Activated CD8-positive, alpha-beta memory T cell treated with anti-CD3 and anti-CD28 coated beads, Interleukin-2, amount 50 U/mL, for 1 hour (primary cell): Measurements from ENCODE around the gene RNF125.
"Not testable (repeated sequence)": the region's sequence is repeated elsewhere in the genome, so short reads cannot be mapped to it uniquely, and the experiment has no call there.

Experiments used
- DNase-seq: peaks from one replicate; pipeline ENCODE4 v3.0.0-alpha.2; 2020; ENCODE audit errors: extremely low read depth

The RNF125 gene

DNA sequence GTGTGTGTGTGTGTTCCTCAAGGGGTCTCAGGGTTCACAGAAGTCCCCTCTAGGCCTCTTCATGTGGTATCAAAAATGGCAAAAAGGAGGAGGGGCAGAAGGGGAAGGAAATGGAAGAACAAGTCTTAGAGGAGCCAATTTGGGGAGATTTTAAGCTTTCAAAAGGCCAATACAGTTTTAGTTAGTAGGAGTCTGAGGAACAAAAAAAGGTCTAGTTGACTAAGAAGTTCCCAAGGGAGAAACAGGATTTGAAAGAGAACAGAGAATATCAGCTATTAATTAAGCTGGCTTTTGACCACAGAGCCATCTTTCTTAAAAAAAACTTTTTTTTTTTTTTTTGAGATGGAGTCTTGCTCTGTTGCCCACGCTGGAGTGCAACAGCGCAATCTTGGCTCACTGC is 7.1 kb downstream of the RNF125 start:
- no peak for DNase-seq

DNA sequence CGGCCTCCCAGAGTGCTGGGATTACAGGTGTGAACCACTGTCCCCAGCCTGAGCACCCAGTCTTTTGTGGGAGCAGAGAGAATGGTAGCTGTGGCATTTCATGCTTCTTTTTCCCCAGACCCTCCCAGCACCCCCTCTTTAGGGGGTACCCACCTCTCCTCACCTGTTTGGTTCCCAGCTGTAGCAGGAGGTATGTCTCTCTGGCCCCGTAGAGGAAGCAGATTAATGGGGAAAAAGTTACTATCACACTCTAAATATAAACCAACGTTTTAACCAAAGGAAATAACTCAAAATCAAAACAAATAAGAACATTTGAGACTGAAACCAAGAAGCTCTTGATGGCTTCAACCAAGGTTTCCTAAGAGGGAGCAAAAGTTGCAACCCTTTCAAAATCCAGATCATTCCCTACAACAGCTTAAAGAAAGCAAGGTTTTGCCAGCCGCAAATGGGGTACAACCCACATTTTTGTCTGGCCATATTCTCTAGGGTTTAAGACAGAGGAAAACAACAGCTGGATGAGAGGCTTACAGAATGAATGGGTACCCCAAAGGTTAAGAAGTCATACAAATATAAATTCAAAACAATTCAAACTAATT is 8.0 kb downstream of the RNF125 start:
- no peak for DNase-seq

DNA sequence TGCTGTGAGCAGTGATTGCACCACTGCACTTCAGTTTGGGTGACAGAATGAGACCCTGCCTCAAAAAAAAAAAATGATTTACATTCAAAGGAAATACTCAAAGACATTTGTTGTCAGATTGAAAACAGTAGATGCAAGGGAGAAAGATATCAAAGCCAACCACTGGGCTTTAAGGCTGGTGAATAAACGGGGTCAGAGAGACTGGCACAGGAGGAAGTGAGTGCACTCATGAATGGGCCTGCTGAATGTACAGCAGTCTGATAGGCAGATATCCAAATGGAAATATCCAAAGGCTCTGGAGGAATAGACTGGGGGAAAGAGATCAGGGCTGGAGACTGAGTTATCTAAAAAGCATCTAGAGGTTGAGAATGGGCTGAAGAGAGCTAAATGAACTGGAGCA is 10.9 kb downstream of the RNF125 start:
- no peak for DNase-seq

DNA sequence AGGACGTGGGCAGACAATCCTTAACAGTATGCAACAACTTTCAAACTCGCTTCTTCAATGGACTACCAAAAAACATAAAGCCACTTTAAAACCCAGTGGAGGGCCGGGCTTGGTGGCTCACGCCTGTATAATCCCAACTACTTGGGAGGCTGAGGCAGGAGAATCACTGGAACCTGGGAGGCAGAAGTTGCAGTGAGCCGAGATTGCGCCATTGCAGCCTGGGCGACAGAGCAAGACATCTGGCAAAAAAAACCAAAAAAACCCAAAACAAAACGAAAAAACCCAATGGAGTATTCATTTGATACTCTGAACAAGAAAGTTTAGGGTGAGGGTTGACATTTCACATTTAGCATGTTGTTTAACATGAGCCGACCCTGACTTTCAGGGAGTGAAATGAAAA is 14.0 kb downstream of the RNF125 start:
- no peak for DNase-seq

DNA sequence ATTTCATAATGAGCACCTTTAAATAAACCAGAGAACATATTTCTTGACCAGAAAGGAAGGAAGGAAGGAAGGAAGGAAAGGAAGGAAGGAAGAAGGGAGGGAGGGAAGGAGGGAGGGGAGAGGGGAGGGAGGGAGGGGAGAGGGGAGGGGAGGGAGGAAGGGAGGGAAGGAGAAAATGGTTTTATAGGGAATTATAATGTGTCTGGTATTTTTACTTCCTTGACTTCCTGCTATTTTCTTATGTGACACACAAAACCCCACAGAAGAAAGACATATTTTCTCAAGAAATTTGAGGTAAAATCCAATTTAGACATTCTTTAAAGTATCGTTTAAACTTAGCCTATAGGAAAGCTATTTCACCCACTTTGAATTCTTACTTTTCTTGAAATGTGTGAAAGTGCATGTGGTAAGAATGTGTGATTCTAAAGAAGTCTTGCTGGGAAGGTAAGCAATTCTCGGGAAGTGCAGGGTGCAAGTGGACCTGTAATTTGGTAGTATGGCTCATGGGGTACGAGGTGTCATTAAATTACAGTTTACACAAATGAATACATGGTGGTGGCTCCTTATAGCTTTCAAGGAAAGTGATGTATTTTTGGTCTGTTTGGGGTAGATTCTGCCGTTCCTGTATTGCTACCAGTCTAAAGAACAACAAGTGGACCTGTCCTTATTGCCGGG is 18.0 kb downstream of the RNF125 start:
- DNase-seq = no peak

DNA sequence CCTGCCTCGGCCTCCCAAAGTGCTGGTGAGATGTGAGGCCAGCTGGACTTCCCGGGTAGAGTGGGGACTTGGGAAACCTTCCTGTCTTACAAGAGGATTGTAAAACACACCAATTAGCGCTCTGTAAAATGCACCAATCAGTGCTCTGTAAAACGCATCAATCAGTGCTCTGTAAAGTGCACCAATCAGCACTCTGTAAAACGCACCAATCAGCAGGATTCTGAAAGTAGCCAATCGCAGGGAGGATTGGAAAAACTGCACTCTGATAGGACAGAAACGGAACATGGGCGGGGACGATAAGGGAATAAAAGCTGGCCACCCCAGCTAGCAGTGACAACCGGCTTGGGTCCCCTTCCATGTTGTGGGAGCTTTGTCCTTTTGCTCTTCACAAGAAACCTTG is 19.0 kb downstream of the RNF125 start:
- DNase-seq = no peak

DNA sequence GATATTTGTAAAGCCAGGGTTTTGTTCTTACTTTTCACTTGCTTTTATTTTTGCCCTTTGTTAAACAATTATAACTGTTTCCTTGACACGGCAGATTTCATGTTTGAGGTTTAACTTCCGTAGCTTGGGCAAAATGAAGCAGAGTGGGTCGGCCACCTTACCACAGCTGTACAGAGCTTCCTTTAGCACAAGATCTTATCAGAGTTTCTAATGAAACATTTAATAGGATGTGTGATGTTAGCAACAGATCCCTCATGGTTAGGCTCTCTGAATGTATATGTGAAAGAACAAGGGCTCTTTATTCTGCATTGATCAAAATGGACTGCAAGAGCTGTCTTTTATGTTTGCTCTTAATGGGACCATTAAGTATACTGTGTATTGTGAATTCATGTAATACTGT is 22.3 kb downstream of the RNF125 start:
- no peak for DNase-seq

DNA sequence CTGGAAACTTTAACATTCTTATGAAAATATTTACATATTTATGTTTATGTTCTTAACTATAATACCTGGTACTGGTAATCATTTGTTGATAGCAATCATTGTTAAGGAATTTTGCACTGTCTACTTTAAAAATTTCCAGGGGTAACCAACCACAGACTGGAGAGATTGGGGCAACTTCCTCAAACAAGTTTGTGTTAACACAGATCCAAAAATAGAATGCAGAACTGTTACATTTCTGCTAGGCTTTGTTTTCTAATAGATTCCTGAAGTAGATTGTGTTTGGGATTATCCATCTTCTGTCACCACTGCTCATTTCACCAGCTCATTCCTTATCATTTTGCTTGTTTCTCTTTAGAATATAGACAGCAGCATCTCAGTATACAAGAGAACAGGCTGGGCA is 23.7 kb downstream of the RNF125 start:
- DNase-seq = no peak

DNA sequence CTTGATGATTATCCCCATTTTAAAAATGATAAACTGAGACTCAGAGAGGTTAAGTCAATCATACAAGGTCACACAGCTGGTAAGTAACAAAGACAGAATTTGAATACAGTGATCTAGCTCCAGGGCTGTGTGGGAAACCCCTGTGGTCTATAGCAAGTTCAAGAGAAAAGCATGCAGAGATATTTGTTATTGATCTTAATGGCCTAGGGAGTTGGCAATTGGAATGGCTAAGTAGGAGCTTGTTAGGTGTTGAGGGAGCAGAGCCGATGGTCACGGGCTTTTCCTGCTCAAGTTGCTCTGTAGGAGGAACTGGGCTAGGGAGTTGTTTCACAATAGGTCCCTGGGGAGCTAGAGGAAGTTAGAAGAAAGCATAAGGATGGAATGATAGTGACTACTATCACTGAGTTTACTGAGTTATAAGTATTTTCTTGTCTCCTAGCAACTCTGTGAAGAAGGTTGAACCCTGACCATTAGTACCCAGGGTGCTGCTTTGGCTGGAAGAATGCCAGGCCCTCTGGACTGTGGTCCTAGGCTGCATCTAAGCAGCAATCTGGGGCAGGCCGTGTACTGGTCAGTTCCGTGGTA is 30.0 kb downstream of the RNF125 start:
- DNase-seq = no peak

DNA sequence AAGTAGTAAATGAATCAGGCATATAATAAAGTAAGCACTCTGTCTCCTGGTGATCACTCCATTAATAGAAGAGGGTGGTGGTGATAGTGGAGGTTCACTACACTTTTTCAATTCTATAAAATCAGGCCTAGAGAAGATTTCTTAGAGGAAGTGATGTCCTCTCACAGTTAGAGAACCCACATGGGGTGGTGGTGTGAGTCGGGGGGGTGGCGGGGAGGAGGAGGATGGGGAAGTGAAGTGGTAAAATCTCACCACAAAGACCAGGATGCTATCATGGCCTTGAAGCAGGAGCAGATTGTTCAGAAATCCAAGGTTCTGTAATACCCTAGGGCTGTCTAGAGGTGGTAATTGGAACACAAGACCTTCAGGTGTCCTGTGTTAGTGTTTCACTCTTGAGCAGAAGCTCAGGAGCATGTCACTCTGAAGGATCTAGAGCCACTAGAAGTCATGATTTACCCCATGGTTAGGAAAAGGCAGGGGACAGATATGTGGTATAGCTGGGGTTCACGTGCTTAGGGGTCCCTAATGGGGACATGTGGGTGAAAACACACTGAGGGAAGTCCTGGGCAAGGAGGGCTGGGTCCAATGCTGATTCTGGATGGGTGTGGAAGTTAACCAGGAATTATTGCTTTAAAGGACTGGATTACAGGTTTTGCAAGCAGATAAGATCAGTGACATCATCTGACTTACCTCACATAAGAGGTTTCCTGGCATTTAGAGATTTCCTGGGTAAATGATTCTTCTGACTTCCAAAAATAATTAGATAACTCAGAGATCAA is 31.0 kb downstream of the RNF125 start:
- DNase-seq = peak; percentile 16

DNA sequence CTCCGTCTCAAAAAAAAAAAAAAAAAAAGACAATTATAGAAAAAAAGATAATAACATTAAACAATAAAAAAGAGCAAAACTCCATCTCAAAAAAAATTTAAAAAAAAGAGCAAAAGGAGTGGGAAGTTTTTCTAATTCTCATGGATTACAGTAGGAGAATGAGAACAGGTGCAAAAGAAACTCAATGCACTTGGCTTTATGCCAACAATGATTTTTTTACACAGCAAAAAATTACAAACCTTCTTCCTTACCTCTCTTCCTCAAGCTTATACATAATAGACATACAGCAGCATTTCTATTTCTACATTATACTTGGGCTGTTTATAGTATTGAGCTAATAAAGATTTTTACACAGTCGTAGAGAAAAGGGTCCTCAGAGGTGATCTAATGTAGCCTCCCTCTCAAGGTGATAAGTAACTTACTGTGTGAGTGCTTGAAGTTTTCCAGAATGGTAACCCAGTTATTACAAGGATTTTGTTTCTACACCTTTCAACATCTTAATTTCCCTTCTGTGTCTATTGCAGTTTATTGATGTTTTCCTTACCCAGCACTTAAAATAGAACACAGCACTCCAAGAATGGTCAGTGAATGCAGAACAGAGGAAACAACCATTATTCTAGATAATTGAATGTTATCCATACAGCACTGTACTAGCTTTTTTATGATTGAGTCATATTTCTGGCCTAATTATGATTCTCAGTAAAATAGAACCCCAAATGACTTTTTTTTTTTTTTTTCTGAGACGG is 38.2 kb downstream of the RNF125 start:
- DNase-seq = no peak

DNA sequence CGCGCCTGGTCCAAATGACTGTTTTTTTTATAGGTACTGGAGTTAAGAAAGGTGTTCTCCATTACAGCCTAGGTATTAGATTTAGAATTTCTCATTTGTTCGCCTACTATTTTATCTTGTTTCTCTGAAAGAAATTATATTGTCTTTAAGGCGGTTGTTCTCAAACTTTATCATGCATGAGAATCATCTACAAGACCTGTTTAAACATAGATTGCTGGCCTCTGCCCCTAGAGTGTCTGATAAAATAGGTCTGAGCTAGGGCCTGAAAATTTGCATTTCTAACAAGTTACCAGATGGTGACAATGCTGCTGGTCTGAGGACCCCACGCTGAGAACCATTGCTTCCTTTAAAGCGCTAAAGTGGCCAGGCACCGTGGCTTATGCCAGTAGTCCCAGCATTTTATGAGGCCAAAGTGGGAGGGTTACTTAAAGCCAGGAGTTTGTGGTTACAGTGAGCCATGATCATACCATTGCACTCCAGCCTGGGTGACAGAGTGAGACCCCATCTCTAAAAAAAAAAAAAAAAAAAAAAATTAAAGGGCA is 39.1 kb downstream of the RNF125 start:
- no peak for DNase-seq

DNA sequence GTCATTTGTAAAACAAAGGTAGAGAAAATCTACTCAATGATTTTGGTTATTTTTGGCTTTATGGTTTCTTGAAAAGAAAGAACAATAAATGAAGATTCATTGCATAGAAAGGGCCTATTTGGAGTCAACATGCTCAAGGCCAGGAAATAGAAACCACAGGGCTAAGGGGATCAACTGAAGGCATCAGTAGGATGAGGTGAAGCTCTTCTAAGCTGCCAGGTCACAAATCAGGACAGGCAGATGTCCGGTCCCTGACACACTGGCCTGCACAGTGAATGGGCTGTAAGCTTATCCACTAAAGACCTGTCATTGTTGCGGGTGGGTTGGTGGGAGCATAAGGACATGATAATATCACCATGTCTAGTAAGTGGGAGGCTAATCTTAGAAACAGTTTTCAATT is 41.4 kb downstream of the RNF125 start:
- DNase-seq = no peak

DNA sequence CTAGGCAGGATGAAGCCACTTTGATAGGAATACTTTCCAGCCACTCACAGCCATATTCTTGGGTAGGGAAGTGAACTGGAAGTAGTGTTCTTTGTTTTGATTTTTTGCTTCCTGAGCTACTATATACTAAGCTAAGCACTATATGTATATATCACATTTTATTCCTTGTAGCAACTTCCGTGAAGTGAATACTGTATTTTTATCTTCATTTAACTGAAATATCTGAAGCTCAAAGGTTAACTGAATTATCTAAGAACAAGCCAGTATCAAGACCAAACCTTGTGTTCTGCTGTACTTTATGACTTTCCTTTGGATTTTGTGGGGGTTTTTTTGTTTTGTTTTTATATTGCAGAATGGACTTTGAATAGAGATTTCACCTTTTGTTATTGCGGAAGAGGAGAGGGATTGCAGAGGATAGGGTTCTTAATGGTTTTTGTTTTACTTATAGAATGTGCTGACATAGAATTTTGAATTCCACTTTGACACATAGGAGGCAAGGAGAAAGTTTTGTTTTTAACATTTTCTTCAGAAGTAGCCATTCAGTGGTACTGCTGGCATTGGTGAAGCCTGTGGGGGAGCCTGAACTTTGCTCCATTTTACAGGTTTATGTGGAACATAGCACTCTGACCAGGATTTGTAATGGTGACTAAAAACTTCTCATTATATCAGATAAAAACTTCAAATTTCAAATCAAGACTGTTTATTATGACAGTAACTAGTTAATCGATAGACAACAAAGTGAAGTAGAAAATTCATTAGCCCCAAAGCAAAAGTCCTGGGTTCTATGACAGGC is 48.9 kb downstream of the RNF125 start:
- DNase-seq = no peak

DNA sequence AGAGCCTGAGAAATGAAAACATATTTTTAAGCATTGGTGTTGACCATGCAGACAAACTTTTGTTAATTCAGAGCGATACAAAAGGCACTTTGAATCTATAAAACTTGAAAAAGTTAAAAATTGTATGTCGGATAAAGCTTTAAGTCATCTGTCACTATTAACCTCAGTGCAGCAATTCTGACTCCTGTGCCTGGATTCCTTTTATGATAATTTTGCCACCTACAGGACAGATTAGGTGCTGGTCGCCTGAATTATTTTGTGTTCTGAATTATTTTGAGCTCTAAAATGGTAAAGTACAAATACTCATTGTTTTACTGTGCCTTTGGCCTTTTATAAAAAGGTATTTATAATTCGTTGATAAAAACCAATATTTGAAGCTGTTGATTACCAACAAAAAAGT is 53.7 kb downstream of the RNF125 start:
- no peak for DNase-seq

DNA sequence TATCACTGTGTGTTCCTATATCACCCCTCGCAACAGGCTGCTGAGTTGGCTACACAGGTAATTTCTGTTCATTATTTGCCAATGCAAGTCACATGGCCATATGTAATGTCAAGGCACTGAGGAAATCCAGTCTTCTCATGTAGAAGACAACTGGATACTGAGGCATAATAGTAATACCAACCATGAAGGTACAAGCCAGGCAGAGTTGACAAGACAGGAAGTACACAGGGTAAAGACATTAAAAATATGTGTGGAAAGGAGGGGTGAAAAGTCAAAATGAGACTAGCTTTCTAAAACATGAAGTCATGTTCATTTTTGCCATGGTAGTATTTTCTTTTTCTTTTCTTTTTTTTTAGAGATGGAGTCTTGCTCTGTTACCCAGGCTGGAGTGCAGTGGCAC is 55.6 kb downstream of the RNF125 start:
- no peak for DNase-seq

DNA sequence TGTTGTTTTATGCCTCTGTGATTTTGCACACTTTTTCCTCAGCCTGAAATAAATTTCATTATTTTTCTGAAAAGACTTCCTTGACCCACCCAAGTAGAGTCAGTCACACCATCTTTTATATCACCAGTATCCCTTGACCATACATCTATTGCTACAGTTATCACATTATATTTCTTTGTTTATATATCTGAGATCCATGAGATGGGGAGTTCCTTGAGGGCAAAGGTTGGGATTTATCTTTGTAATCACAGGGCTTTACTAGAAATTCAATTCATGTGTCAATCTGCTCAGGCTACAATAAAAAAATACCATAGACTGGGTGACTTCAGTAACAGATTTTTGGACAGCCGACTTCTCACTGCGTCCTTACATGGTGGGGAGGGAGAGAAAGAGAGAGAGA is 60.2 kb downstream of the RNF125 start:
- DNase-seq = no peak

DNA sequence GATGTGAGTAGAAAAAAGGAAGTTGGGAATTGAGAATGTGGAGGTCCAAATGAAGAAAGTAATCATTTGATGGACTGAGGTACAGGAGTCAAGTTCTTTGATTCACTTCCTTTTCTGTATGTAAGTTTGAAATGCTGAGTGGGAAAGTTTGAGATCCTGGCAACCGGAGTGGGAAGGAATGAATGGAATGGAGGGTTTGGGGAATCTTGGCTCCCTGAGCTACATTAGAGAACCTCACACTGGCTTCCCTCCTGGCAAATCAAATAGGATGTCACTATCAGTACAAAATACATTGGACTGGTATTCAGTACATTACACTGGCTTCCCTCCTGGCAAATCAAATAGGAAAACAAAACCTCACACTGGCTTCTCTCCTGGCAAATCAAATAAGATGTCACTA is 63.3 kb downstream of the RNF125 start:
- no peak for DNase-seq

DNA sequence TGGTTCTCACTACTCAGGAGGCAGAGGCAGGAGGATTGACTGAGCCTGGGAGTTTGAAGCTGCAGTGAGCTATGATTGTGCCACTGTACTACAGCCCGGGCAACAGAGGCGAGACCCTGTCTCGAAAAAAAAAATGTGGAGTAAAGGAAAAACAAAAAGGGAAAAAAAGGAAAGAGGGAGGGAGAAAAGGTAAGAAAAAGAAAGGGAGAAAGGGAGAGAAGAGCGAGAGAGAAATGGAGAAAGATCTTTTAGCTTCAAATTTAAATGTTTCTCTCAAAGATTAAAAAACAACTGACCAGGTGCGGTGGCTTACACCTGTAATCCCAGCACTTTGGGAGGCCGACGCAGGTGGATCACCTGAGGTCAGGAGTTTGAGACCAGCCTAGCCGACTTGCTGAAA is 65.2 kb downstream of the RNF125 start:
- no peak for DNase-seq

DNA sequence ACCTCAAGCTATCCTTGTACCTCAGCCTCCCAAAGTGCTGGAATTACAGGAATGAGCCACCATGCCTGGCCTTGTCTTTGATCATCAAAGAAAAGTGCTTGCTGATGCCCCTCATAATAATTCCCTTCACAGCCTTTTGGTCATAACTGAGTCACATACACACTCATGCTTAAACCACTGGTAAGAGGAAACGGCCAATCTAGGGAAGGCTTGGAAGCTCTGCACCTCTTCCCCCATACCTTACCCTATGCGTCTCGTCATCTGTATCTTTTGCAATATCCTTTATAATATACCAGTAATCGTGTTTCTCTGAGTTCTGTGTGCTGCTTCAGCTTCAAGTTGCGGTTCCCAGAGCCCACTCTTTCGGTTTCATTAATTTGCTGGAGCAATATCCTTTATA is 68.3 kb downstream of the RNF125 start:
- DNase-seq = no peak

DNA sequence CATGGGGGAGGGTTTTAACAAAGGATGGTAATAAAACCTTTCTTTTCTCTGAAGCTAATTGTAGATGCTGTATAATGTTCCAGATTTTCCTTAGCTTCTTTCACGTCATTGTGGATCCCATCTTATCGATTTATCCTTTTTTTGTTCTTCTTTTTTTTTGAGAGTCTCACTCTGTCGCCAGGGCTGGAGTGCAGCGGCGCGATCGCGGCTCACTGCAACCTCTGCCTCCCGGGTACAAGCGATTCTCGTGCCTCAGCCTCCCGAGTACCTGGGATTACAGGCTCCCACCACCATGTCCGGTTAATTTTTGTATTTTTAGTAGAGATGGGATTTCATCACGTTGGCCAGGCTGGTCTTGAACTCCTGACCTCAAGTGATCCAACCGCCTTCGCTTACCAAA is 72.2 kb downstream of the RNF125 start:
- not testable (repeated sequence) for DNase-seq
